Inferior parietal cortex (tissue), 1 donor: ENCODE data around the gene ETS1.
A peak's percentile ranks its signal among the peaks of the same experiment; 100 is the strongest.

Experiments
- DNase-seq: peaks from one replicate; pipeline ENCODE4 v3.0.0-alpha.2; 2016; ENCODE audit errors: extremely low spot score

ETS1 gene

GRCh38 chr11:128434411-128434810 is 152.9 kb downstream of the ETS1 start:
- no peak for DNase-seq

GRCh38 chr11:128432926-128433325 is 154.4 kb downstream of the ETS1 start:
- no peak for DNase-seq

GRCh38 chr11:128431931-128432330 is 155.4 kb downstream of the ETS1 start:
- no peak for DNase-seq

DNA sequence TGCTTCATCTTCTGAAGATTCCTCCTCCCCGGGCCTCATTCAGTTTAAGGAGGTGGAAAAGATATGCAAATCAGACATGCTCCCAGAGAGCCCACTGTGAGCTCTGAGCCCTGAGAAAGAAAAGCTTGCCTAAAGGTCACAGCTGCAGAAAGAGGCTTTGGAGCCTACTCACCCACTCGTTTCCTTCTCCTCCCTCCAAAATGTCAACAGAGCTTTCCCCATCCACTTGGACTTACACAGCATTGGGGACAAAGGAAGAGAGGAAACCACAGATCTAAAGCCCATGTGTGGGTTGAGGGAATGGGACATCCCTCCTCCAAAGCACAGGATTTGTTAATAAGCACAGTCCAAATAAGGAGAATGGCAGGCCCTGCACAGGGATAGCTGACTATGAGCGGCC is 158.4 kb downstream of the ETS1 start:
- DNase-seq, result no peak

GRCh38 chr11:128424851-128425285 is 162.5 kb downstream of the ETS1 start:
- no peak for DNase-seq

DNA sequence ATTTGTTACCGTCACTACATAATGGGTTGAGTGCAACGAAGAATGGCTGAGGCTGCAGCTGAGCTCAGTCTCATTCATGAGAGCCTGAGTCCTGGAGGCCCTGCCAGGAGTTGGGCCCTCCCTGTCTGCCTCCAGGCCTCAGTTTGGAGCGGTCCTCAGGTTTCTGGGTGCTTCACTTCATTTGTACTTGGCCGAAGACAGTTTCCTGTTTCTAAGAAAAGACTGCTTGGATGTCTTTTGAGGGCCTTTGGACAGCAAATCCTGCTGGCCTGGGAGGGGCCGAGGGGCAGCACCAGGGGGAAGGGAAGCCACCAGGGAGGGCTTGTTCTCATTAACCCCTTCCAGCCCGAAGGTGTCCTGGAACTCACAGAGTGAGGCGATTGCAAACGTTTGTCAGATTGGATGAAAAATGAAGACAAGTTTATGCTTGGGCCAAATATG is 163.1 kb downstream of the ETS1 start:
- no peak for DNase-seq

GRCh38 chr11:128422576-128423370 is 164.6 kb downstream of the ETS1 start:
- no peak for DNase-seq

- DNase-seq, result no peak
These were observed 165.6 kb downstream of the ETS1 start for GRCh38 chr11:128421577-128422330.

DNA sequence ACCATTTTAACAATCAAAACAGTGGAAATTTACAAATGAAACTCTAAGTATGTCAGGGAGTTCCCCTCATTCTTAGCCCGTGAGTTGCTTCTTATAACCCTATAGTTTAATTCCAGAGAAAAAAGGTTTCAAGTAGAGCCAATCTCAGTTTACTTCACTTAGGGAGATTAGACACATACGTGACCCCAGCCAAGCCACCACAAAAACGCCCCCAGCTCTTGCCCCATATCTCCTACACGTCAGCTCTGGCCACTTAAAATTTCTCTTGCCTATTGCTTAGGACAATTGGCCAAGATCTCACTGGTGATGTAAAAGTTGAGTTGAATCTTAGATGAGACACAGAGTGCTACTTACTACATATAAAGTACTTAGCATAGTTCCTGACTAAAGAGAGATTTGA is 166.4 kb downstream of the ETS1 start:
- DNase-seq, result no peak

DNA sequence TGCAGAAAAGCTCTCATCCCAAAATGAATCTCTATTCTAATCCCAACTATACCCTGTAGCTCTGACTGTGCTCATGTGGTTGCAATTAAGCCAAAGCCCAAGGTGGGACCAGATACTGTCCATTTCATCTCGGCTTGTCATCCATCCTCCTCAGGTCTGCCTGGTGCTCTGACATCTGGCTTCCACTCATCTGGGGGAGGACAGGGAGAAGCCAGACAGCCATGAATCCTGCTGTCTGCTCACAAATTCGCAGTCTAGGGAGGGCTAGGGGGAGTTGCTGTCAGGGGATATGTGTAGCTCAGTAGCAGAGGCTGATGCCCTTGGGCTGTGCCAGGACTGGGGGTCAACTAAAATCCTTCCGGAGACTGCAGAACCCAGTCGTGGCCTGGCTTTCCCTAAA is 167.1 kb downstream of the ETS1 start:
- DNase-seq, result no peak

- no peak for DNase-seq
These were observed 168.2 kb downstream of the ETS1 start for GRCh38 chr11:128419012-128419767.

DNA sequence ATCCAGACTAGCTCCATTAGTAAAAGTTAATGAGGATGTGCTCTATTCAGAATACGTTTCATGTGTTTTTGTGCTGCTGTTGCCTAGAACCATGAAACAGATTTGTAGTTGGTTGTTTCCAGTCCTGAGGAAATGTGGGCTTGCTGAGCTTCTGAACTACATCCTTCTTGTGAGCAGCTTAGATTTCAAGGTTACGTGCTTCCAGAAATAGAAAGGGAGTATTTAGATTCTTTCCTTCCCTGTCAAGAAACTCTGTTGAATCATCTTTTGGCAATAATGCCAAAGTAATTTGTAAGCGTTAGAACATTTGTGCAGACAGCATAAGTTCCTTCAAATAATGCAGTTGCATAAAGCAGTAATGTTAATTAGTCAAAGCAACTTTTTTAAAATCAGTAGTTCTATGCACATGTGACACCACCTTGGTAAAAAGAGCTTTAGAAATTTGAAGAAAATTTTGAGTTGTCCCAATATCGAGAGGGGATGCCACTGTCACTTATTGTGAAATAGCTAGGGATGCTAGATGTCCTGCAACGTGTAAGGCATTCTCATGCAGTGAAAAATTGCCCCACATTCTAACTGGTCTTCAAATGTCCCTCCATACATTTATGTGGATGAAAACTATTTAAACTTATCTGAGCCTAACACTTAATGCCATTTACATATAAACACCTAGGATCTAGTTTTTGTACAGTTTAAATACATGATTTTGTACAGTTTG is 169.6 kb downstream of the ETS1 start:
- peak; percentile 60 for DNase-seq

DNA sequence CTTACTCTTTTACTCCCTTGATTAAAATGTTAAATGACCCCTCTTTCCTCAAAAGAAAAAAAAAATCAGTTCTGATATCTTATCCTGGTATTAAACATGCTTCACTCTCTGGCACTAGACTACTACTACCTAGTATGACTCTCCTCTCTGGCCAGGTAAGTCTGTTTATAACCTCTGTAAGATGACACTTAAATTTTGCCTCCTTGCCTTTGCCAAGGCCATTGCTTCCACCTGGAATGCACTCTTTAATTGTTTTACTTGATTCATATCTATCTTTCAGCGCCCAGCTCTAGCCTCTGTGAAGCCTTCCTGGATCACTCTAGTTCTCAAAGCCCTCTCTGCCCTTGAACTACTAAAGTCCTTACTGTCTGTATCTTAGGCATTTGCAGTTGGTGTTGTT is 170.4 kb downstream of the ETS1 start:
- no peak for DNase-seq

DNA sequence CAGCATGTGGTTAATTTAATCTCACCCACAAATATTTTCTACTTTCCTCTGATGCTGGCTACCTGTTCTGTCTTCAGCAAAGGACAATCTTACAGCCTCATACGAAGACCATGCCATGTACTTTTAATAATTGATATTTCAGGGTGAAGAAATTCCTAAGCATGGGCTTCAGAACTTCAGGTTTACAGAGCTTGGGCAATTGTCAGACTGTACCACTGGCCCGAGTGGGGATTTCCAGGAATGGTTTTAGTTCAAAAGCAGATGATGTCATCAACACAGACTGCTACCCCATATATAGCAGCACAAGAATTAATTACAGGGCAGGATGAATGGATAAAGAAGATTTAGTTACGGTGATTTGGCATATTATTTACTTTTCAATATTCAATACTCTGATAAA is 171.8 kb downstream of the ETS1 start:
- no peak for DNase-seq

DNA sequence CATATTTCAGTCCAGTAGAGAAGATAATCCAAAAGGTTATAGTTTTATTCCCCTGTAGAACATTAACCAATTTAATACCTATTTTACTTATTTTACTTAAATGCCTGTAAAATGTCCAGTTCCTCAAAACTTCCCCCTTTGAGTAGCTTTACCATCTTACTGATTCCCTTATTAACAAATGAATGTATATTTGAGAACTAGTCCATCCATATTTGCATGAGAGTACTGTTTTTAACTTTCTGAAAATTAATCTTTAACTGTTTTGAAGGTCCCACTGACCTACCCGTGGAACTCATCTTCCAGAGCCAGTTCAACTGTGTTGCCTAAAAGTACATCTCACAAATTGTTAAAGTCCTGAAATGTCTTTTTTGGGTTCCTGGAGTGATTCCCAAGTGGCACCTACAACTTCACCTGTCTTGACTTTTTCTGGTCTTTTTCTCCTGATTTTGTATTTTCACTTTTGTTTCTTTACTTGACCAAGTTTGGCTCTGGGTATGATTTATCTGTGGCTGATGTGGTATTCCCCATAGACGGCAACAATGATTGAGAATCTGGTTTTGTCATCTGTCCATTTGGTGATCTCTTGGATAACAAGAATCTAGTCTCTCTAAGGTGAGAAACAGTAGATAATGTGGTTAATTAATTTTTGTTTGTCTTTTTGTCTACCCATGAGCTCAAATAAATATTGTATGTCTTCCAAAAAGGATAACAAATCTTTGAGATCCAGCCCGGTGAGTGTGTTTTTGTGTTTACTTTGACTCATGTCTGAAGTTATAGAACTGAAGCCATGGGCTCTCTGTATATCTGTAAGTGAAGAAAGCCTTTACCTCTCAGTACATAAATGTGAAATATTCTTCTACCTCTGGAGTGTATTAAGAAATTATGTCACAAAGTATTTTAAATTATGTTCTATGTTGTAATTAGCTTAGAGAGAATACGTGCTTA is 174.2 kb downstream of the ETS1 start:
- no peak for DNase-seq

DNA sequence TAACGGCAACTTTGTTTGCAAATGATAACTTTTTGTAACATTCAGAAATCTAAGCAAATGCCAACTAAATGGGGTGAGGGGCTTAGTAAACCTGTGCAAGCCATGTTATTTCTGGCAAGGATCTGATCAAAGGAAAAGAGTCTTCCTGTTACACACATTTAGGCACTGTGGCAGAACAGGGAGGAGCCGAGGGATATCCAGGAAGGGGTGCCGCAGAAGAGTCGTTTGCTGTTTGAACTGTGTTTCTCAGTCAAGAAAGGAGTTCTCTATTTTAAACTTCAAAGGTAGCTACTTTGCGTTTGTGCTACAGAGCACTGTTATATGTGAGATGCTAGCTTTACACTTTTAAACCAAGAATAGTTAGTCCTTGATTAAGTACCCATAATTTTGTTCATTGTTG is 175.5 kb downstream of the ETS1 start:
- no peak for DNase-seq

- DNase-seq, result no peak
These were observed 176.2 kb downstream of the ETS1 start for GRCh38 chr11:128411150-128411549.

- no peak for DNase-seq
These were observed 177.9 kb downstream of the ETS1 start for GRCh38 chr11:128409476-128409875.
